HEK293 (cell line): Measurements from ENCODE around the gene SH3BP5.

ENCODE experiments used
- KLF9 ChIP-seq: fragments of 450-650 bp; formaldehyde crosslinking; IDR thresholded peaks from 2 replicates; pipeline ENCODE4 v1.5.1; 2016; ENCODE audit warnings: missing biosample characterization, missing genetic modification characterization, low read depth
- REST ChIP-seq: fragments of 450-650 bp; formaldehyde crosslinking; IDR thresholded peaks from 2 replicates; pipeline ENCODE4 v1.5.1; 2016; ENCODE audit warnings: missing biosample characterization, missing genetic modification characterization
- ZBTB6 ChIP-seq: fragments of 450-650 bp; formaldehyde crosslinking; IDR thresholded peaks from 2 replicates; pipeline ENCODE4 v1.5.1; 2017; ENCODE audit warnings: missing biosample characterization, missing genetic modification characterization
- ZNF274 ChIP-seq, 2 experiments: fragments of 200-500 bp in 1 of 2; fragments of 450-650 bp in 1 of 2; sonication (Bioruptor generic) in 1 of 2; formaldehyde crosslinking in 1 of 2; IDR thresholded peaks; 2 replicates each; pipeline versions ENCODE4 v1.5.1 to v1.6.1; 2014 to 2016; ENCODE audit warnings: borderline replicate concordance in 1 of 2, inconsistent platforms in 1 of 2, low read length in 1 of 2, missing biosample characterization in 1 of 2, missing genetic modification characterization in 1 of 2
- ZNF530 ChIP-seq: fragments of 450-650 bp; formaldehyde crosslinking; IDR thresholded peaks from 2 replicates; pipeline ENCODE4 v1.5.1; 2016; ENCODE audit warnings: low read depth, missing biosample characterization, missing genetic modification characterization
- ZNF660 ChIP-seq: fragments of 450-650 bp; IDR thresholded peaks from 2 replicates; pipeline ENCODE4 v1.5.1; 2018; ENCODE audit warnings: missing biosample characterization, mild to moderate bottlenecking, missing genetic modification characterization
- ZNF777 ChIP-seq: fragments of 450-650 bp; formaldehyde crosslinking; IDR thresholded peaks from 2 replicates; pipeline ENCODE4 v1.5.1; 2017; ENCODE audit warnings: missing biosample characterization, missing genetic modification characterization, borderline replicate concordance
- ZNF791 ChIP-seq: fragments of 450-650 bp; formaldehyde crosslinking; IDR thresholded peaks from 2 replicates; pipeline ENCODE4 v1.5.1; 2016; ENCODE audit warnings: missing biosample characterization, missing genetic modification characterization
- TF ChIP-seq, protein P1 (sequence below): fragments of 450-650 bp; formaldehyde crosslinking; IDR thresholded peaks from 2 replicates; pipeline ENCODE4 v1.5.1; 2016; ENCODE audit warnings: missing biosample characterization, missing genetic modification characterization
- TF ChIP-seq, protein P2 (sequence below): fragments of 450-650 bp; formaldehyde crosslinking; IDR thresholded peaks from 2 replicates; pipeline ENCODE4 v1.5.1; 2016; ENCODE audit warnings: missing biosample characterization, missing genetic modification characterization

- TF ChIP-seq, protein P1, sequence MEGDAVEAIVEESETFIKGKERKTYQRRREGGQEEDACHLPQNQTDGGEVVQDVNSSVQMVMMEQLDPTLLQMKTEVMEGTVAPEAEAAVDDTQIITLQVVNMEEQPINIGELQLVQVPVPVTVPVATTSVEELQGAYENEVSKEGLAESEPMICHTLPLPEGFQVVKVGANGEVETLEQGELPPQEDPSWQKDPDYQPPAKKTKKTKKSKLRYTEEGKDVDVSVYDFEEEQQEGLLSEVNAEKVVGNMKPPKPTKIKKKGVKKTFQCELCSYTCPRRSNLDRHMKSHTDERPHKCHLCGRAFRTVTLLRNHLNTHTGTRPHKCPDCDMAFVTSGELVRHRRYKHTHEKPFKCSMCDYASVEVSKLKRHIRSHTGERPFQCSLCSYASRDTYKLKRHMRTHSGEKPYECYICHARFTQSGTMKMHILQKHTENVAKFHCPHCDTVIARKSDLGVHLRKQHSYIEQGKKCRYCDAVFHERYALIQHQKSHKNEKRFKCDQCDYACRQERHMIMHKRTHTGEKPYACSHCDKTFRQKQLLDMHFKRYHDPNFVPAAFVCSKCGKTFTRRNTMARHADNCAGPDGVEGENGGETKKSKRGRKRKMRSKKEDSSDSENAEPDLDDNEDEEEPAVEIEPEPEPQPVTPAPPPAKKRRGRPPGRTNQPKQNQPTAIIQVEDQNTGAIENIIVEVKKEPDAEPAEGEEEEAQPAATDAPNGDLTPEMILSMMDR (tag by site-specific recombination): no peak
- no peak for TF ChIP-seq ZNF791
- TF ChIP-seq, protein P2, sequence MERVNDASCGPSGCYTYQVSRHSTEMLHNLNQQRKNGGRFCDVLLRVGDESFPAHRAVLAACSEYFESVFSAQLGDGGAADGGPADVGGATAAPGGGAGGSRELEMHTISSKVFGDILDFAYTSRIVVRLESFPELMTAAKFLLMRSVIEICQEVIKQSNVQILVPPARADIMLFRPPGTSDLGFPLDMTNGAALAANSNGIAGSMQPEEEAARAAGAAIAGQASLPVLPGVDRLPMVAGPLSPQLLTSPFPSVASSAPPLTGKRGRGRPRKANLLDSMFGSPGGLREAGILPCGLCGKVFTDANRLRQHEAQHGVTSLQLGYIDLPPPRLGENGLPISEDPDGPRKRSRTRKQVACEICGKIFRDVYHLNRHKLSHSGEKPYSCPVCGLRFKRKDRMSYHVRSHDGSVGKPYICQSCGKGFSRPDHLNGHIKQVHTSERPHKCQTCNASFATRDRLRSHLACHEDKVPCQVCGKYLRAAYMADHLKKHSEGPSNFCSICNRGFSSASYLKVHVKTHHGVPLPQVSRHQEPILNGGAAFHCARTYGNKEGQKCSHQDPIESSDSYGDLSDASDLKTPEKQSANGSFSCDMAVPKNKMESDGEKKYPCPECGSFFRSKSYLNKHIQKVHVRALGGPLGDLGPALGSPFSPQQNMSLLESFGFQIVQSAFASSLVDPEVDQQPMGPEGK (tag by site-specific recombination): no peak
- no peak for TF ChIP-seq ZNF777 (tag by site-specific recombination)
- TF ChIP-seq REST (tag by site-specific recombination): no peak
- TF ChIP-seq KLF9 (tag by site-specific recombination): no peak
- no peak for TF ChIP-seq ZNF660 (tag by site-specific recombination)
- TF ChIP-seq ZNF274 (IDR thresholded peaks at IDR 0.05; ENCODE audit: low read length): no peak
- TF ChIP-seq ZNF274 (tag by site-specific recombination; IDR thresholded peaks at IDR 0.05; ENCODE audit: borderline replicate concordance): no peak
- TF ChIP-seq ZBTB6 (tag by site-specific recombination): no peak
- TF ChIP-seq ZNF530: no peak
Measured at GRCh38 chr3:15319575-15319974, 12.8 kb downstream of the SH3BP5 start.
